HL-60 (cell line): Measurements from ENCODE around the gene CGB1.

Experiments
- DNase-seq, 2 experiments: peaks; one replicate each; pipeline ENCODE4 v3.0.0-alpha.2; 2010 to 2020; ENCODE audit warnings: low read depth in 1 of 2, low spot score in 1 of 2
- H3K27ac ChIP-seq: fragments of 250-450 bp; sonication (Bioruptor Pico); replicated peaks from 2 replicates; pipeline ENCODE4 v1.5.1; 2020; ENCODE audit warnings: mild to moderate bottlenecking, moderate library complexity
- H3K27me3 ChIP-seq: fragments of 250-450 bp; sonication (Bioruptor Pico); 2 replicates; pipeline ENCODE4 v1.5.1; 2021; ENCODE audit warnings: mild to moderate bottlenecking, moderate library complexity; ENCODE audit not compliant: insufficient read depth, poor library complexity, severe bottlenecking
- H3K4me3 ChIP-seq: replicated peaks from 2 replicates; pipeline ENCODE4 v1.5.1; 2011; ENCODE audit warnings: mild to moderate bottlenecking, control low read depth, low read length; ENCODE audit not compliant: insufficient read depth
- CTCF ChIP-seq: IDR thresholded peaks from one replicate; pipeline ENCODE4 v1.5.1; 2011; ENCODE audit warnings: low read length, control low read depth, inconsistent platforms; ENCODE audit not compliant: insufficient read depth
- GABPA ChIP-seq: IDR thresholded peaks from 2 replicates; pipeline ENCODE4 v1.6.1; 2012; ENCODE audit warnings: low read depth
- POLR2AphosphoS5 ChIP-seq: IDR thresholded peaks from 2 replicates; pipeline ENCODE4 v1.6.1; 2012; ENCODE audit warnings: low read depth
- SPI1 ChIP-seq: IDR thresholded peaks from 2 replicates; pipeline ENCODE4 v1.6.1; 2012; ENCODE audit warnings: low read depth, mild to moderate bottlenecking, borderline replicate concordance
- TF ChIP-seq, protein P1 (sequence below): IDR thresholded peaks from 2 replicates; pipeline ENCODE4 v1.6.1; 2012; ENCODE audit warnings: low read depth; ENCODE audit not compliant: insufficient replicate concordance

Gene CGB1

GRCh38 chr19:49004964-49005614 lies 31.6 kb downstream of the CGB1 start:
- no peak for DNase-seq
- Histone ChIP-seq H3K4me3 (no peak overlapping the region), H3K27ac (no peak overlapping the region), H3K27me3 (no peaks in the 10 kb centered on the region)
- TF ChIP-seq POLR2AphosphoS5 (no peak), SPI1 (no peak), CTCF (no peak), GABPA (no peak)
- TF ChIP-seq, protein P1, sequence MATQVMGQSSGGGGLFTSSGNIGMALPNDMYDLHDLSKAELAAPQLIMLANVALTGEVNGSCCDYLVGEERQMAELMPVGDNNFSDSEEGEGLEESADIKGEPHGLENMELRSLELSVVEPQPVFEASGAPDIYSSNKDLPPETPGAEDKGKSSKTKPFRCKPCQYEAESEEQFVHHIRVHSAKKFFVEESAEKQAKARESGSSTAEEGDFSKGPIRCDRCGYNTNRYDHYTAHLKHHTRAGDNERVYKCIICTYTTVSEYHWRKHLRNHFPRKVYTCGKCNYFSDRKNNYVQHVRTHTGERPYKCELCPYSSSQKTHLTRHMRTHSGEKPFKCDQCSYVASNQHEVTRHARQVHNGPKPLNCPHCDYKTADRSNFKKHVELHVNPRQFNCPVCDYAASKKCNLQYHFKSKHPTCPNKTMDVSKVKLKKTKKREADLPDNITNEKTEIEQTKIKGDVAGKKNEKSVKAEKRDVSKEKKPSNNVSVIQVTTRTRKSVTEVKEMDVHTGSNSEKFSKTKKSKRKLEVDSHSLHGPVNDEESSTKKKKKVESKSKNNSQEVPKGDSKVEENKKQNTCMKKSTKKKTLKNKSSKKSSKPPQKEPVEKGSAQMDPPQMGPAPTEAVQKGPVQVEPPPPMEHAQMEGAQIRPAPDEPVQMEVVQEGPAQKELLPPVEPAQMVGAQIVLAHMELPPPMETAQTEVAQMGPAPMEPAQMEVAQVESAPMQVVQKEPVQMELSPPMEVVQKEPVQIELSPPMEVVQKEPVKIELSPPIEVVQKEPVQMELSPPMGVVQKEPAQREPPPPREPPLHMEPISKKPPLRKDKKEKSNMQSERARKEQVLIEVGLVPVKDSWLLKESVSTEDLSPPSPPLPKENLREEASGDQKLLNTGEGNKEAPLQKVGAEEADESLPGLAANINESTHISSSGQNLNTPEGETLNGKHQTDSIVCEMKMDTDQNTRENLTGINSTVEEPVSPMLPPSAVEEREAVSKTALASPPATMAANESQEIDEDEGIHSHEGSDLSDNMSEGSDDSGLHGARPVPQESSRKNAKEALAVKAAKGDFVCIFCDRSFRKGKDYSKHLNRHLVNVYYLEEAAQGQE, result no peak

- no peak for TF ChIP-seq GABPA
- TF ChIP-seq POLR2AphosphoS5, result no peak
- TF ChIP-seq SPI1, result no peak
- TF ChIP-seq, protein P1, result no peak
- TF ChIP-seq CTCF, result no peak
Measured at GRCh38 chr19:49004133-49004532, 32.6 kb downstream of the CGB1 start.

GRCh38 chr19:48999481-49000325 lies 37.0 kb downstream of the CGB1 start:
- Histone ChIP-seq H3K4me3 (no peak overlapping the region), H3K27me3 (no peaks in the 10 kb centered on the region), H3K27ac (no peak overlapping the region)
- TF ChIP-seq POLR2AphosphoS5 (no peak), SPI1 (peak; percentile 28; the same call in 1 of the 2 replicates), CTCF (peak; percentile 41)
- DNase-seq, result peak in 1 of 2 experiments; percentile 57

More at GRCh38 chr19:49004133-49004532, 32.6 kb downstream of the CGB1 start:
- DNase-seq, result no peak
- H3K4me3 ChIP-seq, result no peak overlapping the region
- H3K27me3 ChIP-seq, result no peaks in the 10 kb centered on the region
- H3K27ac ChIP-seq, result no peak overlapping the region
